Heart right ventricle (tissue), 16 donors: ENCODE data around the gene TLL2. TPM values are rescaled to one million over a fixed set of nuclear protein-coding genes. Genes with fewer than 3 reads are reported as not detected.

Experiments used
- ATAC-seq, 8 donors: fragments of 200-7000 bp; cut with Tn5 transposase; one replicate each; pipeline ENCODE4 v1.9.1; 2020; ENCODE audit warnings: mild to moderate bottlenecking in 8 of 8, moderate library complexity in 8 of 8, moderate number of reproducible peaks in 1 of 8
- DNase-seq, 2 donors: peaks; one replicate each; pipeline ENCODE4 v3.0.0-alpha.2; 2020
- H3K27ac ChIP-seq, 10 donors: fragments of 200-600 bp; sonication (generic) in 2 of 10; one replicate each; pipeline versions ENCODE4 v1.5.0 to v1.8.0; 2020 to 2022; ENCODE audit warnings: mild to moderate bottlenecking in 3 of 10
- H3K27me3 ChIP-seq, 7 donors: fragments of 200-600 bp; one replicate each; pipeline ENCODE4 v1.8.0; 2021 to 2022; ENCODE audit warnings: mild to moderate bottlenecking in 2 of 7
- H3K36me3 ChIP-seq, 9 donors: fragments of 200-600 bp; sonication (generic) in 1 of 9; one replicate each; pipeline versions ENCODE4 v1.5.0 to v1.8.0; 2020 to 2022; ENCODE audit warnings: mild to moderate bottlenecking in 2 of 9
- H3K4me1 ChIP-seq, 9 donors: fragments of 200-600 bp; sonication (generic) in 1 of 9; one replicate each; pipeline versions ENCODE4 v1.5.0 to v1.8.0; 2020 to 2022; ENCODE audit warnings: mild to moderate bottlenecking in 4 of 9
- H3K4me3 ChIP-seq, 10 donors: fragments of 200-600 bp; sonication (generic) in 2 of 10; one replicate each; pipeline versions ENCODE4 v1.5.0 to v1.8.0; 2020 to 2022; ENCODE audit warnings: mild to moderate bottlenecking in 7 of 10, moderate library complexity in 2 of 10
- H3K9me3 ChIP-seq, 11 donors: fragments of 200-600 bp in 10 of 11; sonication (generic) in 2 of 11; one replicate each; pipeline versions ENCODE4 v1.5.0 to v1.8.0; 2013 to 2022; ENCODE audit warnings: mild to moderate bottlenecking in 2 of 11, control low read depth in 1 of 11, moderate library complexity in 1 of 11
- WGBS, 2 donors: extraction: QIAGEN DNeasy Blood & Tissue Kit; methylation state at CpG; one replicate each; pipeline ENCODE4 v1.1.7; 2013; ENCODE audit warnings: inconsistent platforms in 1 of 2; 5-methylcytosine and 5-hydroxymethylcytosine counted together
- intact Hi-C, 10 donors: fragments of 100-400 bp; cut with DNase I; formaldehyde crosslinking; loops; one replicate each; pipeline versions ENCODE4 v1.11.1 to v1.14.2; 2022
- polyA plus RNA-seq, 2 donors: library from polyadenylated mRNA; stranded (reverse); fragments of 200-250 nt; gene quantifications; one replicate each; pipeline ENCODE4 v1.2.3, GENCODE V29; 2013
- total RNA-seq, 10 donors: library from RNA; stranded (reverse); fragmentation: NEBNext Ultra II Directional in 3 of 10; extraction: Animal tissue kit (Norgen Biotek cat#: 25700) in 3 of 10; gene quantifications; one replicate each; pipeline versions ENCODE4 v1.2.1 to v1.2.4, GENCODE V29; 2021 to 2023
- TF ChIP-seq, protein P1 (sequence below), 9 donors: fragments of 200-600 bp; sonication (generic) in 2 of 9; IDR thresholded peaks; one replicate each; pipeline versions ENCODE4 v1.5.0 to v1.8.0; 2021 to 2022; ENCODE audit warnings: antibody characterized with exemption in 9 of 9, mild to moderate bottlenecking in 5 of 9, moderate library complexity in 1 of 9
- donor health status: Arrhythmogenic right ventricular cardiomyopathy.
- donor health status: ischemic (EF 13 %, LVEDD 7.1; RV severe dilation, severe dysfunction).
- donor health status: healthy with polysubstance abuse.
- donor health status: DM: no; HTN: yes; CAD: no.
- donor health status: DM: no; HTN: no; CAD: no.
- donor health status: ischemic (EF 25% LVEDD 6.9; RV normal size, moderate dysfunction).
- donor health status: ischemic (EF 25% LVEDD 5.7; RV mildly dilated, moderate dysfunction).
- donor health status: healthy.
- donor health status: DM: yes; HTN: yes; CAD: no.
- donor health status: Ischemic cardiomyopathy.
- donor health status: ischemic (EF 35%, LVEDD 5.7; RV mildly dilated, moderate dysfunction).
- donor health status: nonischemic (EF 11% LVEDD 7.7; RV severe dilation, severe dysfunction).
- donor health status: DM: yes; HTN: yes; CAD: no.
- donor health status: PGD.
- donor health status: ischemic (EF 29% LVEDD 5.4; RV normal size, mild dysfunction).
- donor health status: nonischemic (EF 23%, LVEDD 6.1; RV moderate dilation, normal function).

The TLL2 gene
- total and polyA plus RNA-seq, 12 donors: 2.3 to 9.2 (median 6.9) TPM

DNA sequence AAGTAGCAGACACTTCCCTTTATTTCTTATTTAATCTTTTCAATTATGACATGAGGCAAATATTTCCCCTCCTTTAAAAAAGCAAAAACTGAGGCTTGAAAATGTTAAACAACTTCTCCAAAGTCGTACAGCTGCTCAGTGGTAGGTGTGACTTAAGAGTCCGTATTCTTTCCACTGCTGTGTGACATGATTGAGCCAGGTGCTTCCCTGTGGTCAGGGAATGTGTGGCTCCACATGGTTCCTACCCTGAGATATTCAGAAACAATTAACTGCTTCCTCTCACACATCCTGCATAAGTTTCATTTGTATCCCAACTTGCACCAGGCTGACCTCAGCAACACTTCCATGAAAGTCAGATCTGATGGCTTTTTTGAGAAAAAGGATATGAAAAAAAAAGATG is 168.5 kb downstream of the TLL2 start:
- Histone ChIP-seq H3K4me1 (no peaks in the 10 kb centered on the region), H3K27me3 (peaks cover 0 to 3% (median 0%) of the 10 kb centered on the region in 7 donors), H3K36me3 (no peaks in the 10 kb centered on the region), H3K27ac (no peak overlapping the region), H3K9me3 (peaks cover 0 to 25% (median 1%) of the 10 kb centered on the region in 11 donors), H3K4me3 (no peak overlapping the region)
- TF ChIP-seq, protein P1, sequence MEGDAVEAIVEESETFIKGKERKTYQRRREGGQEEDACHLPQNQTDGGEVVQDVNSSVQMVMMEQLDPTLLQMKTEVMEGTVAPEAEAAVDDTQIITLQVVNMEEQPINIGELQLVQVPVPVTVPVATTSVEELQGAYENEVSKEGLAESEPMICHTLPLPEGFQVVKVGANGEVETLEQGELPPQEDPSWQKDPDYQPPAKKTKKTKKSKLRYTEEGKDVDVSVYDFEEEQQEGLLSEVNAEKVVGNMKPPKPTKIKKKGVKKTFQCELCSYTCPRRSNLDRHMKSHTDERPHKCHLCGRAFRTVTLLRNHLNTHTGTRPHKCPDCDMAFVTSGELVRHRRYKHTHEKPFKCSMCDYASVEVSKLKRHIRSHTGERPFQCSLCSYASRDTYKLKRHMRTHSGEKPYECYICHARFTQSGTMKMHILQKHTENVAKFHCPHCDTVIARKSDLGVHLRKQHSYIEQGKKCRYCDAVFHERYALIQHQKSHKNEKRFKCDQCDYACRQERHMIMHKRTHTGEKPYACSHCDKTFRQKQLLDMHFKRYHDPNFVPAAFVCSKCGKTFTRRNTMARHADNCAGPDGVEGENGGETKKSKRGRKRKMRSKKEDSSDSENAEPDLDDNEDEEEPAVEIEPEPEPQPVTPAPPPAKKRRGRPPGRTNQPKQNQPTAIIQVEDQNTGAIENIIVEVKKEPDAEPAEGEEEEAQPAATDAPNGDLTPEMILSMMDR (IDR thresholded peaks at IDR 0.05): no peak
- DNase-seq (no peak), ATAC-seq (no peak)
- 21 to 25% methylated on average over 2 of the region's 2 CpGs for WGBS, 2 donors
- intact Hi-C loops: no loop called here

DNA sequence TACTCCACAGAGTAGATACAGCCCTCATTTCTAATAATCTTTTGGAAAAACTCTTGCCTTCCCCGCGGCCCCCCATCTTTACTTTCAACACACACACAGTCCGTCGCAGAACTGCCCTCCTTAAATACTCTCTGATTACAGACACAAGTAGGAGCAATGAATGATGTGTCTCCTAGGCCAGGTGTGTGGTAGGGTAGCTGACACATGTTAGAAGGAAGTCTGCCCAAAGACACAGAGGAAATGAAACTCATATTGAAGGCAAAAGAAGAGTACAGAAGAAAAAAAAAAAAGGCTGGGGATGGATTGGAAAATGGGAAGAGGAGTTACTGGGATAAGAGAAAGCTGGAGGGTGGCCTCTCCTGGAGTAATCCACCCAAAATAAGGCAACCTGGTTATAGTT is 169.5 kb downstream of the TLL2 start:
- H3K4me3 ChIP-seq: no peak overlapping the region
- intact Hi-C loops: no loop called here
- H3K27ac ChIP-seq: no peak overlapping the region
- peaks cover 0 to 25% (median 1%) of the 10 kb centered on the region in 11 donors for H3K9me3 ChIP-seq
- H3K4me1 ChIP-seq: peaks cover 0 to 3% (median 0%) of the 10 kb centered on the region in 9 donors
- H3K27me3 ChIP-seq: peaks cover 0 to 3% (median 0%) of the 10 kb centered on the region in 7 donors
- 97 to 98% methylated on average over 4 of the region's 4 CpGs for WGBS, 2 donors
- ATAC-seq (no peak), DNase-seq (no peak)
- TF ChIP-seq, protein P1 (IDR thresholded peaks at IDR 0.05): no peak
- H3K36me3 ChIP-seq: no peaks in the 10 kb centered on the region

DNA sequence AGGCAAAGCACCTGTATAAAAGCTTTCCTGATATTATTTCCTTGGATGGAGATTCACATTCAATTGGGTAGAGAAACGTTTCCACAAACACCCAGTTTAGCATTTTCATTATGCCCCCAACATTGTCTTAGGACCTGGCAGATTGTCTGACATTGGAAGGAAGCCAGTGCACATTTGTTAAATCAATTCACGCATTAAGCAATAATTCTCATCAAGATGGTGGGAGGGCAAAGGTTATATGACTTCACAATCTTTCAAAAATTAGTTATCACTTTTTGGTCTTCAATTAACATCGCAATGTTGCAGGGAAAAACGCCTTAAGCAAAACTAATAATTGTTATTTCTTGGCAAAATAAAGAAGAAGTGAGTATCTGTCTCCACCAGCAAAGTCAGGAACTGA is 171.3 kb downstream of the TLL2 start:
- Histone ChIP-seq H3K27me3 (peaks cover 0 to 3% (median 0%) of the 10 kb centered on the region in 7 donors), H3K9me3 (peaks cover 0 to 25% (median 1%) of the 10 kb centered on the region in 11 donors), H3K27ac (no peak overlapping the region), H3K36me3 (no peaks in the 10 kb centered on the region), H3K4me3 (no peak overlapping the region), H3K4me1 (peaks cover 0 to 3% (median 0%) of the 10 kb centered on the region in 9 donors)
- 66 to 73% methylated on average over 4 of the region's 4 CpGs for WGBS, 2 donors
- TF ChIP-seq, protein P1 (IDR thresholded peaks at IDR 0.05): no peak
- intact Hi-C loops: no loop called here
- ATAC-seq (no peak), DNase-seq (no peak)

DNA sequence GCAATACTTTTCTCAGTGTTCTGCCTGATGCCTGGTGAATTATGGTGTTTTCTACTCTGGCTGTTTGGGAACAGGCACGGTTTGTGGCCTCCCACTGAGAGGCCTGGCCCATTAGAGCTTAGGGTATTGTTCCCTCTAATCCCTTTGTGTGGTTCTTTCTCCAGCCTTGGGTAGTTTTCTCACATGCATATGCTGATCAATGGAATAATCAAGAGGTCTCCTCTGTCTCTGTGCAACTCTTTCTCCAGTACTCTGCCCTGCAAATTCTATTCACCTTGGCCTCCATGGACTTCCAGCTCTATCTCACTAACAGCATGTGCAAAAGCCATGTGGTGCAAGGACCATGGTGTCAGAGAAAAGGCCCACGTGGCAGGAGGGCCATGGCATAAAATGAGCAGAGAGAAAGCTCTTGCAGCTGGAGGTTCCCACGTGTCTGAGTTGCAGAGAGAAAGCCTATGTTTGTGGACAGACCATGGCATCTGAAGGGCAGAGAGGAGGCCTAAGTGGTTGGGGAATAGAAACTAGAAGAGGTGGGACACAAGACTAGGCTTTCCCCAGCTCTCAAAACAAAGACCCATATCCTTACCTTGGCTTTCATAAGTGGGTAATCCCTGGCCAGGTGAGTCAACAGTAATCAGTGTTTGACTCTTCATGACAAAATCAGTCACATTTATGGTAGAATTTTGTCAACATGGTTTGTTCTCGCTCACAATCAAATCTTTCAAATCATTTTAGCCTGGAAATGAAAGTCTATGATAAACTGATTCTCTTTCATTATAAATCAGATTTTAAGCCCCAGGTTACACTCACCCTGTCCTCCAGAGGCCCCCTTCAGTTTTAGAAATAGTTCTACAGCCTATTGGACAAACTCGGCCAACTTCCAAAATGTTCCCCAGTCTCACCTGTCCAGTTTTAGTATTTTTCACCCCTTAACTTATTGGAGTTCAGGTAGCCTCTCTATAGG is 172.2 kb downstream of the TLL2 start:
- DNase-seq: no peak
- H3K27me3 ChIP-seq: peaks cover 0 to 5% (median 0%) of the 10 kb centered on the region in 7 donors
- WGBS, 2 donors: 69 to 78% methylated on average over 5 of the region's 5 CpGs
- peaks cover 0 to 3% (median 0%) of the 10 kb centered on the region in 9 donors for H3K4me1 ChIP-seq
- no peak for ATAC-seq
- TF ChIP-seq, protein P1 (IDR thresholded peaks at IDR 0.05): no peak
- H3K4me3 ChIP-seq: no peak overlapping the region
- intact Hi-C loops: no loop called here
- no peaks in the 10 kb centered on the region for H3K36me3 ChIP-seq
- H3K9me3 ChIP-seq: peaks cover 0 to 16% (median 1%) of the 10 kb centered on the region in 11 donors
- H3K27ac ChIP-seq: no peak overlapping the region
